HG03097 (cell line): ENCODE results near the gene LGALS7B.

ENCODE experiments used
- ATAC-seq: cut with Tn5 transposase; IDR thresholded peaks from one replicate; pipeline ENCODE4 v1.9.1; 2021; ENCODE audit not compliant: unreplicated experiment, low FRiP score

LGALS7B gene

GRCh38 chr19:38839816-38840582 lies 51.0 kb downstream of the LGALS7B start:
- no peak for ATAC-seq

- ATAC-seq, result no peak
Observed at GRCh38 chr19:38840583-38840968, 51.6 kb downstream of the LGALS7B start.
